ENCODE results near the gene CD46.

The CD46 gene

GRCh38 chr1:207835958-207836357, 84.1 kb downstream of the CD46 start:
- peaks cover 25% of the 10 kb centered on the region for H3K4me1 ChIP-seq (ENCODE audit: insufficient read depth, low read length)
- H3K36me3 ChIP-seq (ENCODE audit: insufficient read depth, low read length): peaks cover 81% of the 10 kb centered on the region
- H4K20me1 ChIP-seq (ENCODE audit: insufficient read depth, low read length): peaks cover 96% of the 10 kb centered on the region
- H3K79me2 ChIP-seq (ENCODE audit: insufficient read depth, low read length): peaks cover 100% of the 10 kb centered on the region
- H3K4me3 ChIP-seq (ENCODE audit: low read depth in 1 of 2, low read length in 2 of 2): no peak overlapping the region
- H3K27ac ChIP-seq (ENCODE audit: low read length): no peak overlapping the region
- no peak overlapping the region for H2AFZ ChIP-seq (ENCODE audit: low read depth, low read length)
- DNase-seq: no peak
- H3K4me2 ChIP-seq (ENCODE audit: insufficient read depth, low read length): no peak overlapping the region
- no peak for ATAC-seq (ENCODE audit: insufficient read depth, low read depth)
- no peaks in the 10 kb centered on the region for H3K9me3 ChIP-seq (ENCODE audit: insufficient read depth, low read length, severe bottlenecking)
- no peaks in the 10 kb centered on the region for H3K27me3 ChIP-seq (ENCODE audit: insufficient read depth, low read length, poor library complexity)
- H3K9ac ChIP-seq (ENCODE audit: low read depth, low read length): no peak overlapping the region
- TF ChIP-seq EZH2 (IDR thresholded peaks at IDR 0.05; ENCODE audit: borderline replicate concordance, low read depth, low read length, severe bottlenecking): no peak
- no peak for TF ChIP-seq CTCF (IDR thresholded peaks at IDR 0.05; ENCODE audit: borderline replicate concordance, extremely low read depth, low read length, poor library complexity, severe bottlenecking)

- Histone ChIP-seq H2AFZ (ENCODE audit: low read depth, low read length) (no peak overlapping the region), H4K20me1 (ENCODE audit: insufficient read depth, low read length) (peaks cover 93% of the 10 kb centered on the region), H3K4me2 (ENCODE audit: insufficient read depth, low read length) (no peak overlapping the region), H3K27me3 (ENCODE audit: insufficient read depth, low read length, poor library complexity) (no peaks in the 10 kb centered on the region), H3K79me2 (ENCODE audit: insufficient read depth, low read length) (peaks cover 99% of the 10 kb centered on the region), H3K27ac (ENCODE audit: low read length) (no peak overlapping the region), H3K9ac (ENCODE audit: low read depth, low read length) (no peak overlapping the region), H3K36me3 (ENCODE audit: insufficient read depth, low read length) (peaks cover 76% of the 10 kb centered on the region), H3K9me3 (ENCODE audit: insufficient read depth, low read length, severe bottlenecking) (no peaks in the 10 kb centered on the region), H3K4me1 (ENCODE audit: insufficient read depth, low read length) (peaks cover 25% of the 10 kb centered on the region), H3K4me3 (ENCODE audit: low read depth in 1 of 2, low read length in 2 of 2) (no peak overlapping the region)
- ATAC-seq (ENCODE audit: insufficient read depth, low read depth) (no peak), DNase-seq (no peak)
- TF ChIP-seq CTCF (IDR thresholded peaks at IDR 0.05; ENCODE audit: borderline replicate concordance, extremely low read depth, low read length, poor library complexity, severe bottlenecking): no peak
- no peak for TF ChIP-seq EZH2 (IDR thresholded peaks at IDR 0.05; ENCODE audit: borderline replicate concordance, low read depth, low read length, severe bottlenecking)
These were observed 84.9 kb downstream of the CD46 start for GRCh38 chr1:207836591-207837347.

- no peak for TF ChIP-seq EZH2 (IDR thresholded peaks at IDR 0.05; ENCODE audit: borderline replicate concordance, low read depth, low read length, severe bottlenecking)
- TF ChIP-seq CTCF (IDR thresholded peaks at IDR 0.05; ENCODE audit: borderline replicate concordance, extremely low read depth, low read length, poor library complexity, severe bottlenecking): no peak
These were observed 85.8 kb downstream of the CD46 start for GRCh38 chr1:207837673-207838072.

More at GRCh38 chr1:207837673-207838072, 85.8 kb downstream of the CD46 start:
- peaks cover 82% of the 10 kb centered on the region for H3K36me3 ChIP-seq (ENCODE audit: insufficient read depth, low read length)
- no peak for ATAC-seq (ENCODE audit: insufficient read depth, low read depth)
- H3K9me3 ChIP-seq (ENCODE audit: insufficient read depth, low read length, severe bottlenecking): no peaks in the 10 kb centered on the region
- H3K27me3 ChIP-seq (ENCODE audit: insufficient read depth, low read length, poor library complexity): no peaks in the 10 kb centered on the region
- no peak overlapping the region for H2AFZ ChIP-seq (ENCODE audit: low read depth, low read length)
- H3K4me2 ChIP-seq (ENCODE audit: insufficient read depth, low read length): no peak overlapping the region
- no peak overlapping the region for H3K27ac ChIP-seq (ENCODE audit: low read length)
- peaks cover 99% of the 10 kb centered on the region for H3K79me2 ChIP-seq (ENCODE audit: insufficient read depth, low read length)
- peaks cover 21% of the 10 kb centered on the region for H3K4me1 ChIP-seq (ENCODE audit: insufficient read depth, low read length)
- no peak overlapping the region for H3K9ac ChIP-seq (ENCODE audit: low read depth, low read length)
- no peak for DNase-seq
- H4K20me1 ChIP-seq (ENCODE audit: insufficient read depth, low read length): peaks cover 93% of the 10 kb centered on the region
- H3K4me3 ChIP-seq (ENCODE audit: low read depth in 1 of 2, low read length in 2 of 2): no peak overlapping the region
